ENCODE results near the gene HPS6. TPM values are rescaled to one million over a fixed set of nuclear protein-coding genes. Genes with fewer than 3 reads are reported as not detected.

HPS6 gene
- total RNA-seq, 1 experiment from 2014 or later = 18.7 TPM

DNA sequence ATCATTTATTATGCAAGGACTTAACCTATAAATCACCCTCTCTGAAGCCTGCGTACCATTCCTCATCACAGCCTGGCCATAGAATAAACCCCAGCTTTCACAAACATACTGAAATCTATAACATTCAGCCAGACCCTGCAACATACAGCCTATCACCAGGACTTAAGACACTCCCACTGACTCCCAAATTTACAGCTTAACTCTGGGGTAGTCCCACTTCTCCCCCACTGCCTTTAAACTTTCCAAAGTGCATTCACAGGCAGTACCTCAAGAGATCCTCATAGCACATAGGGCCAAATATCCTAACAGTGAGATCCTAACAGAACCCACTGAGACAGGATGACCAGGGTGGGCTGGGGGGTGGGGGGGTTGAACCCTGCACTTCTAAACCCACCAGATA lies 51.5 kb downstream of the HPS6 start:
- no peak overlapping the region for H3T11ph ChIP-seq (ENCODE audit: low read length)
- H3K4me2 ChIP-seq (ENCODE audit: insufficient read depth, insufficient read length, low read length) = peak overlapping the region; percentile 72
- H2AK5ac ChIP-seq (ENCODE audit: insufficient read length, low read length) = no peak overlapping the region
- Mint-ChIP-seq H3K27ac (peak overlapping the region in 2 of 3 experiments; percentile 21 to 82; a peak in 5 of 7 replicates), H3K27me3 (ENCODE audit: low read depth) (no peaks in the 10 kb centered on the region), H3K4me1 (peaks cover 68 to 69% of the 10 kb centered on the region in 2 experiments), H3K4me3 (peak overlapping the region in 1 of 2 experiments; percentile 93; a peak in 4 of 5 replicates), H3K9me3 (no peaks in the 10 kb centered on the region), H3K36me3 (ENCODE audit: insufficient read depth in 1 of 3, low read depth in 3 of 3) (peaks cover 0 to 6% (median 4%) of the 10 kb centered on the region in 3 experiments)
- H3K79me2 ChIP-seq (ENCODE audit: insufficient read depth, low read length) = peaks cover 32% of the 10 kb centered on the region; the same call in 1 of the 2 replicates
- no peak for TF ChIP-seq CTCF (conservative IDR thresholded peaks at IDR 0.05)
- H3K9me3 ChIP-seq (ENCODE audit: control insufficient read depth, low read depth, low read length) = no peaks in the 10 kb centered on the region
- no peak overlapping the region for H3K56ac ChIP-seq (ENCODE audit: insufficient read length, low read depth, low read length)
- no peak overlapping the region for H3K14ac ChIP-seq (ENCODE audit: insufficient read depth, low read length)
- H2BK15ac ChIP-seq (ENCODE audit: low read depth, low read length) = no peak overlapping the region
- no peak overlapping the region for H2BK20ac ChIP-seq (ENCODE audit: low read depth, low read length, poor library complexity, severe bottlenecking)
- no peak overlapping the region for H3K9ac ChIP-seq (ENCODE audit: extremely low read depth, insufficient read length, low read length)
- H3K79me1 ChIP-seq (ENCODE audit: insufficient read depth, low read depth, low read length, poor library complexity, severe bottlenecking) = peaks cover 8% of the 10 kb centered on the region
- no peak overlapping the region for H2AFZ ChIP-seq (ENCODE audit: low read length)
- no peaks in the 10 kb centered on the region for H3K27me3 ChIP-seq (ENCODE audit: insufficient read depth, low read length)
- no peak overlapping the region for H3K23ac ChIP-seq (ENCODE audit: insufficient read length, low read depth, low read length)
- no peak overlapping the region for H4K5ac ChIP-seq (ENCODE audit: insufficient read length, low read depth, low read length)
- DNase-seq = no peak
- H3K4me1 ChIP-seq (ENCODE audit: insufficient read depth, low read length) = peaks cover 19% of the 10 kb centered on the region
- H2BK5ac ChIP-seq (ENCODE audit: insufficient read length, low read length) = no peak overlapping the region
- peaks cover 3% of the 10 kb centered on the region for H4K20me1 ChIP-seq (ENCODE audit: control insufficient read depth, insufficient read depth, insufficient read length)
- peaks cover 30% of the 10 kb centered on the region for H3K23me2 ChIP-seq (ENCODE audit: insufficient read length, low read depth, low read length, poor library complexity, severe bottlenecking)
- no peak overlapping the region for H4K91ac ChIP-seq (ENCODE audit: insufficient read length, low read depth, low read length)
- H2BK120ac ChIP-seq (ENCODE audit: low read depth, low read length, poor library complexity, severe bottlenecking) = no peak overlapping the region
- H3K4ac ChIP-seq (ENCODE audit: low read depth, low read length) = no peak overlapping the region
- H2BK12ac ChIP-seq (ENCODE audit: insufficient read length, low read depth, low read length) = no peak overlapping the region
- no peak overlapping the region for H3K27ac ChIP-seq (ENCODE audit: insufficient read length, low read depth, low read length)
- H3K18ac ChIP-seq (ENCODE audit: insufficient read length, low read depth, low read length) = no peak overlapping the region
- no CpG with 5 or more reads among the region's 1 CpG for WGBS (ENCODE audit: extremely low coverage, insufficient read length, low lambda C conversion rate)
- no peak overlapping the region for H4K8ac ChIP-seq (replicated peaks; ENCODE audit: insufficient read length, low read depth, low read length)

Other genes with a start within 250 kb of the HPS6 start
- 120 and 125 TPM in 2 replicates for gene OGA, start 246.9 kb upstream of the HPS6 start, total RNA-seq (2021)
- 2.6 and 3.0 TPM in 2 replicates for gene KCNIP2, start 221.5 kb upstream of the HPS6 start, total RNA-seq (2021)
- gene ARMH3, start 9.2 kb upstream of the HPS6 start, total RNA-seq (2021) = 18.5 and 20.4 TPM in 2 replicates
- 79.2 and 80.5 TPM in 2 replicates for gene LDB1, start 55.0 kb downstream of the HPS6 start, total RNA-seq (2021)
- 111 and 121 TPM in 2 replicates for gene PPRC1, start 67.7 kb downstream of the HPS6 start, total RNA-seq (2021)
- gene NOLC1, start 87.0 kb downstream of the HPS6 start, total RNA-seq (2021) = 168 and 171 TPM in 2 replicates
- not detected in 2 replicates for gene ELOVL3, start 160.9 kb downstream of the HPS6 start, total RNA-seq (2021)
- gene PITX3, start 176.2 kb downstream of the HPS6 start, total RNA-seq (2021) = not detected in 2 replicates
- gene GBF1, start 180.2 kb downstream of the HPS6 start, total RNA-seq (2021) = 23.5 and 23.7 TPM in 2 replicates